Stimulated activated CD4-positive, alpha-beta T cell treated with anti-CD3 and anti-CD28 coated beads, TNF-alpha, amount 100 ng/mL, for 1 hour (primary cell): ENCODE data around the gene IRX5.

Experiments used
- DNase-seq, 3 donors: peaks; one replicate each; pipeline ENCODE4 v3.0.0-alpha.2; 2020; ENCODE audit warnings: low read depth in 3 of 3, low spot score in 1 of 3

Gene IRX5

GRCh38 chr16:54930869-54931119, 129 bp downstream of the IRX5 start:
- DNase-seq = no peak

DNA sequence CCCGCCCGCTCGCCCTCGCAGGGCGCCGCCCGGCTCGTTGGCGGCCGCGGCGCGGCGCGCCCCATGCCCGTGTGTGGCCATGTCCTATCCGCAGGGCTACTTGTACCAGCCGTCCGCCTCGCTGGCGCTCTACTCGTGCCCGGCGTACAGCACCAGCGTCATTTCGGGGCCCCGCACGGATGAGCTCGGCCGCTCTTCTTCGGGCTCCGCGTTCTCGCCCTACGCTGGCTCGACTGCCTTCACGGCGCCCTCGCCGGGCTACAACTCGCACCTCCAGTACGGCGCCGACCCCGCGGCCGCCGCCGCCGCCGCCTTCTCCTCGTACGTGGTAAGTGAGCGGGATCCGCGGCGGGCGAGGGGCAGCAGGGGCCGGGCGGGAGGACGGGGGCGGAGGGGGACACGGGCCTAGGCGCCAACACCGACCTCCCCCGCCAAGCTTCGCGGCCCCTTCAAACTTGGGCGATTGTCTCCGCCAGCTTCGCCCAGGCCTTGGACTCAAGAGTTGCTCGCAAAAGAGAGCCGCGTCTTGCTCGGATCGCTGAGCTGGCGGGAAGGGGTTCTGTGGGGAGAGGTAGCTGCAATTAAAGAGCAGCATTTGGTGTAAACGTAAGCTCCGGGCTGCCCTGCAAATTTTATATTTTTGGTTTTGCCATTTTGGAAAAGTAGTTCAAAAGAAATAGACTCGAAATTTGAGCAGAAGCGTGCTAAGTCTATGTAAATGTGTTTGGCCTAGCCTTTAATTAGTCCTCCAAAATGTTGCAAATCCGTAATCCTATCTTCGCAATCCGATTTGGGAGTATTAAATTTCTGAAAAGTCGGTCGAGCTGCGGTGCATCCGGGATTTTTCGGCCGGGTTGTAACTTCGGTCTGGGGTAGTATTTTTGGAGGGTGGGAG, 702 bp downstream of the IRX5 start:
- DNase-seq = no peak

DNA sequence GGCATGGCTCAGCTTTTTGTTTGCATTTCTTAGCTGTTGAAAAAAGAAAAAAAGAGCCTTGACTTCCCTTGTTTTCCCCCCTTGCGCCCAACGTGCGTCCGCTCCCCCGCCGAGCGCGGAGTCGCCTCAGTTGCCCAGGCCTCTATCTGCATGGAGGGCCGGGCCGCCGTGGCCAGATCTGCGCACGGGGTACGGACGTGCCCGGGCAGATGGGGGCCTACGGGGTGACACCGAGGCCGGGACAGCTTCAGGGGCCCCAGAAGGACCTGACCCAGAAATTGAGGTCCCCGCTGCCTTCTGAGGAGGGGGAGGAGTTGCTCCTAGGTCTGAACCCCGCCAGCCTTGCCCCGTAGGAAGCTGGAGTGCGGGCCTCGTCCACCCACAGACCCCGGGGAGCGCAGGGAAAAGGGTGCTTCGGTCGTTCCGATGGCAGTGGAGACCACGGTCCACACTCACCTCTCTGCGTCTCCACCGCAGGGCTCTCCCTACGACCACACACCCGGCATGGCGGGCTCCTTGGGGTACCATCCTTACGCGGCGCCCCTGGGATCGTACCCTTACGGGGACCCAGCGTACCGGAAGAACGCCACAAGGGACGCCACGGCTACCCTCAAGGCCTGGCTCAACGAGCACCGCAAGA, 1.5 kb downstream of the IRX5 start:
- no peak for DNase-seq

DNA sequence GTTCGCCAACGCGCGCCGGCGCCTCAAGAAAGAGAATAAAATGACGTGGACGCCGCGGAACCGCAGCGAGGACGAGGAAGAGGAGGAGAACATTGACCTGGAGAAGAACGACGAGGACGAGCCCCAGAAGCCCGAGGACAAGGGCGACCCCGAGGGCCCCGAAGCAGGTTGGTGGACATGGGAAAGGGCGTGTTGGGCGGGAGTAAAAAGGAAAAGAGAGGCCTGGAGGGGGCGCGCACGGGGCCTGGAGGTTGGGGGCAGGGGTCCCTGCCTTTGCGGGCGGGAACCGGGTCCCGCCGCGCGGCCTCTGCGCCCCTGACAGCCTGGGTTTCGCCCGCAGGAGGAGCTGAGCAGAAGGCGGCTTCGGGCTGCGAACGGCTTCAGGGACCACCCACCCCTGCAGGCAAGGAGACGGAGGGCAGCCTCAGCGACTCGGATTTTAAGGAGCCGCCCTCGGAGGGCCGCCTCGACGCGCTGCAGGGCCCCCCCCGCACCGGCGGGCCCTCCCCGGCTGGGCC, 2.1 kb downstream of the IRX5 start:
- no peak for DNase-seq

DNA sequence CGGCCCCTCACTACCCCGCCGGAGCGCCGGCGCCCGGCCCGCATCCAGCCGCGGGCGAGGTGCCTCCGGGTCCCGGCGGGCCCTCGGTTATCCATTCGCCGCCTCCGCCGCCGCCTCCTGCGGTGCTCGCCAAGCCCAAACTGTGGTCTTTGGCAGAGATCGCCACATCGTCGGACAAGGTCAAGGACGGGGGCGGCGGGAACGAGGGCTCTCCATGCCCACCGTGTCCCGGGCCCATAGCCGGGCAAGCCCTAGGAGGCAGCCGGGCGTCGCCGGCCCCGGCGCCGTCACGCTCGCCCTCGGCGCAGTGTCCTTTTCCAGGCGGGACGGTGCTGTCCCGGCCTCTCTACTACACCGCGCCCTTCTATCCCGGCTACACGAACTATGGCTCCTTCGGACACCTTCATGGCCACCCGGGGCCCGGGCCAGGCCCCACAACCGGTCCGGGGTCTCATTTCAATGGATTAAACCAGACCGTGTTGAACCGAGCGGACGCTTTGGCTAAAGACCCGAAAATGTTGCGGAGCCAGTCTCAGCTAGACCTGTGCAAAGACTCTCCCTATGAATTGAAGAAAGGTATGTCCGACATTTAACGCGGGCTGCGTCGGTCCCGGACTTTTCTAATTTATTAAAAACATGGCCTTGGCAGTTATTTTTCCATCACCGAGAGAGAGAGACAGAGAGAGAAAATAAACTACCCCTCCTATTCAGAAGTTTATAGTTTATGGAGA, 2.8 kb downstream of the IRX5 start:
- DNase-seq = no peak

- DNase-seq = no peak
Observed at GRCh38 chr16:54934481-54935265, 4.0 kb downstream of the IRX5 start.

DNA sequence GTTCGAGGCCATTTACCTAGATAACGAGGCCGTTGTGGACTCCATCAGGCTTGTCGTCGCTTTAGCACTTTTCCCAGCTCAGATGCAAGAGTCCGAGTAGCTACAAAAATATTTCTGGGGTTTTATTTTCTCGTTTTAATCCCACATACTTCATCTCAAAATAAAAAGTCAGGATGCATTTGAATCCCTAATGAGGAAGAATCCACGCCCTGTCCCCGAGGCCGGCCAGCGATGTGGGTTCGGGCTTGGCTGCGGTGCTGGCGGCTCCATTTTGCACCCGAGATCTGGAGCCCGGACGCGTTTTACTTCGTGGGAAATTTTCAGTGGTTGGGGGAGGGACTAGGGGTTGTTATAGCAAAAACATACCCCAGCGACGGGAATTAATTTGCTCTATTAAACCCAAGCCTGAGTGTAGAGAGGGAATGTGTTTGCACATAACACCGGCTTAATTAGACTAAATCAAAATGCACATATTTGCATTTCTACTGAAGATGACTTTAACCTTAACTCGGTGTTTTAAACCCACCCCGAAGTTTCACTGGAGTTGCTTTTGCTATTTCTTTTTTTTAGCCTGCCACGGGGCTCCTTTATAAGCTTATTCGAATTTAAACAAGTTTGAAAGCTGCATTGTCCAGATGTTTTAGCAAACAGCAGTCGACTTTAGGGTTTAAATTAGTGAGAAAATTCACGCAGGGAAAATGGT, 4.8 kb downstream of the IRX5 start:
- DNase-seq = no peak

GRCh38 chr16:54936201-54936978, 5.7 kb downstream of the IRX5 start:
- DNase-seq = no peak

DNA sequence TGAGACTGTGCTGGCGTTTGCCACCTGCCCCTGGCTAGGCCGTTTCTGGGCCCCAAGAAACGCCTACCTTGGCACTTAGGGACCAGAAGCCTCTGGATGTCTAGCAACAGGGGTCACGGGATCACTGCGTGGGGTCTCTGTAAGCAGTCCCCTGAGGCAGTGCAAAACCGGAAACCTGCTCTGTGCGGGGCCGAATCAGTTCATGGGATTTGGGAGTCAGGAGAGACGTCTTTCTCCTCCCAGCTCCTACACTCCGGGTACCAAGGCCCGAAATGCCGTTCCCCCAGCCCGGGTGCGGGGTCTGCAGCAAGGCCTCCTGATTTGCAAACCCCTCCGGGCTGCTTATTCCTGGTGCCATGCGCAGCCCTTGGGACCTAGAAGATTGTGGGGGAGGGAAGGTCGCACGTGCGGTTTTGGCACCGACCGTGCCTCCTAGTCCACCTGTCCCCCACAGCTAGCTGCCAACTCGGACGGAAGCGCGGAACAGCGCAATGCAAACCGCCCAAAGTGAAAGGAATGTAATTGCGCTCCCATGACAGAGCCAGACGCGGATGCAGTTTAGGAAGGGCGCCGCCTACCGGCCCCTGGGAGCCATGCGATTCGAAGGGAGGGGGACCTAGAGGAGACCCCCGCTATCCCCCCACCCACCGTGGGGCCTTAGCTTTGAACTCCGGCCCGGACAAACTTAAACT, 6.5 kb downstream of the IRX5 start:
- no peak for DNase-seq

DNA sequence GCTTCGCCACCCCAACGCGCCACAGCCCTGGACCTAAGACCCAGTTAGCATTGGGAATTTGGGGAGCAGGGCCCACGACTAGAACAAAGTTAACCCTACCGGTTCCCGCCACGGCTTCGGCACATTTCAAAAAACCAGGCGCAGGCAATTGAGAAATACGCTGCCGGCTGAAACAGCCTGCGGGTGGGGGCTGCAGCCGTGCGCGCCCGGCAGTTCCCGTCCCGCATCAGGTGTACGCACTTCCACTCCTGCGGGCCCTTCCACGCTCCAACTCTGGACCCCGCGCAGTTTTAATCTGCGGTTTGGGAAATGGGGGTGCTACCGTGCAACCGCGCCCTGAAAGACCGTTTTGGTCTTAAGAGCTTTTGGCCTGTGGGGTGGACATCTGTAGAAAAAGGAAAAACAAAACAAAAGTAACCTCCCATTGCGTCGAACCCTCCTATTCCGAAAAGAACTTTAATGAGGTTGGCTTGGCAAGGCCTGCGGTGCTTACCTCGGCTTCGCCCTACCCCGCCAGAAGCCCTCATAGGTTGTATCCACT, 7.1 kb downstream of the IRX5 start:
- no peak for DNase-seq

DNA sequence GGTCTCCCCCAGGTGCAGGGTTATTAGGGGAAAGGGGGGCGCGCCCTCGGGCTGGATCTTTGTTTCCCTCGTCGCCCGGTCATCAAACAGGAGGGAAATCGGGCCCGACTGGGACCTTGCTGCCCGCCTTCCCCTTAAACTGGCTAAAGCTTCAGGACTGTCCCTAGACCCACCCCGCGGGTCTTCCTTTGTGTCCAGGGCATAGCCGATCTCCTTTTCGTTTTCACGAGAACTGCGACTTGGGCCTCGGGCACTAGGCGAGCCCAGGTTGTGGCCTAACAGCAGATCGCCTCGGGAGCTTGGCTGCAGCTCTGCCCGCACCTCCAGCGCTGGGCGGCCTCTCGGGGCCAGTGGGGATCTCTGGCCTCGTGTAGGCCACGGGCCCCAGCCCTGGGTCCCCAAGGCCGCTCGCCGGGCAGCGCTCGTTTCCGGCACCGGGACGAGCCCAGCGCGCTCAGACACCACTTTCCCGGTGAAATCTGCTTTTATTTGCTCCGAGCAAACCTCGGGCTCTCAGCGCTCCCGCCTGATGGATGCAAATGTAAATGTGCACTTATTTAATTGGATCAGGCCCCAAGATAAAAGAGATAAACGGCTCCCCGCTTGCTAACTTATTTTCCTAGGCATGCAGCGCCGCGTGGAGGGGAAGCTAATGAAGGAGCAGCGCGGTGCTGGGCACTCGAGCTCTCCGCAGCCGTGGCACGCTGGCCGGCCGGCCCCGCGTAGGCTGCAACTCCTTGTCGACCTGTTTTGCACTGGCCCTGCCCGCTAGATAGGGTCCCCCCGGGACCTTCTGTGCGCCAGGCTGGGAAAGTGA, 7.8 kb downstream of the IRX5 start:
- no peak for DNase-seq

DNA sequence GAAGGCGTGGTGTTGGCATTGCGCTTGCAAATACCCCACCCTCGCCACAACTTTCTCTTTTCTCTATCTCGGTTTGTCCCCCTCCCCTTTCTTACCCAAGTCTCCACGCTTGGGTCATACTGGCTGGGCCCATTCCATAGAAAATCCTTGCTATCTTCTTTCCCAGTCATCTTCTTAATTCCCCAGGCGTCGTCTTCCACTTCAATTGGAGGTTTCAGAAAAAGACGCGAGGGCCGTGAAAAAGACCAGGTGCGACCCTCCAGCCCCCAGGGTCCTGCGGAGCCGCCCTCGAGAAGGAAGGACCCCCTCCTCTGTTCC, 8.3 kb downstream of the IRX5 start:
- no peak for DNase-seq

DNA sequence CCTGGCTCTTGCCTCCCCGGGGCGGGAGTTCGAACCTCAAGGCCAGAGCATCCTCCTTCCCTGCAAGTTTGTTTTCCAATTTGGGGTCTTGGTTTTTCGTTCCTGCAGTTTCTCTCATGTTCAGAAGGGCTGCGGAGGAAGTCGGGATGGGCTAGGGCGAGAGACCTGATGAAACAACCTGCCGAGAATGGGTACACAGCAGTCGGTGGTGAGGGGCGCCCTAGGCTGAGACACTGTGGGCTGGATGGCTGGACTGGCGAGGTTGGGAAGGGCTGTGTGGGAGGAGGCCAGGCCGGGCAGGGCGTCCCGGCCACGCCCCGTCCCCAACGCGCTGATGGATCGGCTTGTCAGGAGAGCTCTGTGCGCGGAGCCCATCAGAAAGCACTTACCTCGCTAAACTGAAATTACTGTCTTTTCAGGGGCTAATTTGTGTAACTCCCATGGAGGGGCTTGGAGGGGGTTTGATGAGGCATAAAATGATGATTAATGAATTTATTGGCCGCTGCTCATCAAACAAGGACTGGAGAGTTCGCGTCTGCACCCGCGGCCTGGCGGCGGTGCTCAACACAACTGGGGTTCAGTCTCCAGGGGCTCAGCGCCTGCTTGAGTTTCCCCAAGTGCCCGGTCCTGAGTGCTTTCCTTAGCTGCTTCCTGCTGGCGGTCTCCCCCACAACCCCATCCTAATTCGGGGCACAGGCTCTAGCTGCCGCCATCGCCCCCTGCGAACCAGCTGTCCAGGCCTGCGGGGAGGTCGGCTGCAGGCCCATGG, 9.0 kb downstream of the IRX5 start:
- no peak for DNase-seq

DNA sequence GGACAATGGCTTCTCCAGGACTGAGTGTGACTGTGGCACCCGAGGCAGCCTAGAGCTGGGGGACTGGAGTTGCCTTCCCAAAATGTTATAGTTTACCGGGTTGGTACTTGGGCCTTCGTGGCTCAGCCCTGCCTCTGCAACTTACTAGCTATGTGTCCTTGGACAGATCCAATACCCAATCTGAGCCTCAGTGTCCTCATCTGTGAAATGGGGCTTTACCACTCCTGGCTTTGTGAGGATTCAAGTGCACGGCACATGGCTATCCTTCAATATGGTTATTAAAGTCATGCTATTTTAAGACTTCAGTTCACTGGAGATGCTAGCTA, 9.6 kb downstream of the IRX5 start:
- no peak for DNase-seq

DNA sequence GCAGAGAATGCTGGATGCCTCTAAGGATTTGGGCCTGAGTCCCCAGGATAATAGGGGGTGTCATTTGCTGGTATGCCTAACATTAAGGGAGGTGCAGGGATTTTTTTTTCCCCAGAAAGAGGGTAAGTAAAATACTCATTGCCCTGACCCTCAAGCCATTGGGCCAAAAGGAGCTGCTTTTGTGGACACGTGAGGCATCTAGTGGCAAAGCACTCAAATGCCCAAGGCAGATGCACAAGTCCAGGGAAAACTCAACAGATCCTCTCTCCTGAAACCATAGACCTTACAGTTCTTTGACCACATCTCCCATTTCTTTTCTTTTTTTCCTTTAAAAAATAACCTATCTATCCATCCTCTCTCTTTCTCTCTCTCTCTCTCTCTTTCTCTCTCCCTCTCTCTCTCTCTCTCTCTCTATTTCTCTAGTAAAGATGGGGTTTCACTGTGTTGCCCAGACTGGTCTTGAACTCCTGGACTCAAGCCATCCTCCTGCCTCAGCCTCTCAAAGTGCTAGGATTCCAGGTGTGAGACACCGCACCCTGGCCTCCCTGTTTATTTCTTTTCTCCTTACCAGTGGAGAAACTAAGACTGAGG, 11.8 kb downstream of the IRX5 start:
- no peak for DNase-seq

- DNase-seq = no peak
Observed at GRCh38 chr16:54944002-54944401, 13.3 kb downstream of the IRX5 start.

GRCh38 chr16:54945063-54945462, 14.4 kb downstream of the IRX5 start:
- no peak for DNase-seq
